Measurements from ENCODE around the gene KCNJ13.

KCNJ13 gene

GRCh38 chr2:232791518-232791917 is 15.2 kb upstream of the KCNJ13 start:
- H3K4me1 ChIP-seq (ENCODE audit: control insufficient read depth in 1 of 2, insufficient read depth in 2 of 2, low read length in 2 of 2): no peaks in the 10 kb centered on the region
- no peak overlapping the region for H2AK5ac ChIP-seq (ENCODE audit: low read length)
- H3K14ac ChIP-seq (ENCODE audit: low read length): no peak overlapping the region
- H3K4me3 ChIP-seq (ENCODE audit: low read depth, low read length): no peak overlapping the region
- H4K91ac ChIP-seq (ENCODE audit: low read depth, low read length): no peak overlapping the region
- H3K27ac ChIP-seq (ENCODE audit: low read depth, low read length): no peak overlapping the region
- no peaks in the 10 kb centered on the region for H3K27me3 ChIP-seq (ENCODE audit: insufficient read depth, low read length)
- H2BK120ac ChIP-seq (ENCODE audit: insufficient read depth, low read length, poor library complexity): no peak overlapping the region
- H3K4me2 ChIP-seq (ENCODE audit: low read length): no peak overlapping the region
- no peak overlapping the region for H3K4ac ChIP-seq (ENCODE audit: low read depth, low read length)
- no peak overlapping the region for H4K12ac ChIP-seq (ENCODE audit: low read depth, low read length)
- peaks cover 7 to 26% of the 10 kb centered on the region in 2 experiments for H3K36me3 ChIP-seq (ENCODE audit: control insufficient read depth in 1 of 2, insufficient read depth in 2 of 2, low read length in 2 of 2)
- H3K79me2 ChIP-seq (ENCODE audit: control insufficient read depth, insufficient read depth, low read length, poor library complexity): no peaks in the 10 kb centered on the region
- no peak overlapping the region for H3K18ac ChIP-seq (ENCODE audit: low read length)
- H3K23ac ChIP-seq (ENCODE audit: low read length): no peak overlapping the region
- no CpG with 5 or more reads among the region's 4 CpGs for WGBS (ENCODE audit: extremely low coverage, insufficient coverage, insufficient read length)
- H2BK5ac ChIP-seq (ENCODE audit: low read depth, low read length, poor library complexity): no peak overlapping the region
- DNase-seq: no peak
- H3K9me3 ChIP-seq (ENCODE audit: insufficient read depth, low read depth, low read length): no peaks in the 10 kb centered on the region
- no peak overlapping the region for H2AFZ ChIP-seq (ENCODE audit: insufficient read depth, low read length, poor library complexity)
- H2BK12ac ChIP-seq (ENCODE audit: low read length): no peak overlapping the region
- no peak overlapping the region for H4K8ac ChIP-seq (ENCODE audit: low read depth, low read length)
- H3K9ac ChIP-seq (ENCODE audit: low read length): no peak overlapping the region
- H3K79me1 ChIP-seq (ENCODE audit: low read length): no peaks in the 10 kb centered on the region

- Histone ChIP-seq H3K4me1 (ENCODE audit: control insufficient read depth in 1 of 2, insufficient read depth in 2 of 2, low read length in 2 of 2) (no peaks in the 10 kb centered on the region), H3K14ac (ENCODE audit: low read length) (no peak overlapping the region), H2BK12ac (ENCODE audit: low read length) (no peak overlapping the region), H2BK120ac (ENCODE audit: insufficient read depth, low read length, poor library complexity) (no peak overlapping the region), H3K27ac (ENCODE audit: low read depth, low read length) (no peak overlapping the region), H3K9me3 (ENCODE audit: insufficient read depth, low read depth, low read length) (no peaks in the 10 kb centered on the region), H3K18ac (ENCODE audit: low read length) (no peak overlapping the region), H3K9ac (ENCODE audit: low read length) (no peak overlapping the region), H2BK5ac (ENCODE audit: low read depth, low read length, poor library complexity) (no peak overlapping the region), H2AK5ac (ENCODE audit: low read length) (no peak overlapping the region), H3K4me3 (ENCODE audit: low read depth, low read length) (no peak overlapping the region), H3K79me2 (ENCODE audit: control insufficient read depth, insufficient read depth, low read length, poor library complexity) (no peaks in the 10 kb centered on the region), H3K27me3 (ENCODE audit: insufficient read depth, low read length) (no peaks in the 10 kb centered on the region), H3K4ac (ENCODE audit: low read depth, low read length) (no peak overlapping the region), H2AFZ (ENCODE audit: insufficient read depth, low read length, poor library complexity) (no peak overlapping the region), H3K23ac (ENCODE audit: low read length) (no peak overlapping the region), H3K79me1 (ENCODE audit: low read length) (no peaks in the 10 kb centered on the region), H4K8ac (ENCODE audit: low read depth, low read length) (no peak overlapping the region), H4K12ac (ENCODE audit: low read depth, low read length) (no peak overlapping the region), H3K4me2 (ENCODE audit: low read length) (no peak overlapping the region), H4K91ac (ENCODE audit: low read depth, low read length) (no peak overlapping the region), H3K36me3 (ENCODE audit: control insufficient read depth in 1 of 2, insufficient read depth in 2 of 2, low read length in 2 of 2) (peaks cover 7 to 22% of the 10 kb centered on the region in 2 experiments)
- no CpG with 5 or more reads among the region's 4 CpGs for WGBS (ENCODE audit: extremely low coverage, insufficient coverage, insufficient read length)
- DNase-seq: no peak
These were observed 12.7 kb upstream of the KCNJ13 start for GRCh38 chr2:232789082-232789481.

- Histone ChIP-seq H3K79me1 (ENCODE audit: low read length) (no peaks in the 10 kb centered on the region), H4K8ac (ENCODE audit: low read depth, low read length) (no peak overlapping the region), H2AFZ (ENCODE audit: insufficient read depth, low read length, poor library complexity) (no peak overlapping the region), H3K14ac (ENCODE audit: low read length) (no peak overlapping the region), H3K9ac (ENCODE audit: low read length) (no peak overlapping the region), H3K23ac (ENCODE audit: low read length) (no peak overlapping the region), H3K9me3 (ENCODE audit: insufficient read depth, low read depth, low read length) (no peaks in the 10 kb centered on the region), H2BK5ac (ENCODE audit: low read depth, low read length, poor library complexity) (no peak overlapping the region), H4K91ac (ENCODE audit: low read depth, low read length) (no peak overlapping the region), H3K27ac (ENCODE audit: low read depth, low read length) (no peak overlapping the region), H3K36me3 (ENCODE audit: control insufficient read depth in 1 of 2, insufficient read depth in 2 of 2, low read length in 2 of 2) (peaks cover 7 to 22% of the 10 kb centered on the region in 2 experiments), H2BK120ac (ENCODE audit: insufficient read depth, low read length, poor library complexity) (no peak overlapping the region), H3K4ac (ENCODE audit: low read depth, low read length) (no peak overlapping the region), H3K27me3 (ENCODE audit: insufficient read depth, low read length) (no peaks in the 10 kb centered on the region), H3K4me2 (ENCODE audit: low read length) (no peak overlapping the region), H3K4me3 (ENCODE audit: low read depth, low read length) (no peak overlapping the region), H2AK5ac (ENCODE audit: low read length) (no peak overlapping the region), H3K79me2 (ENCODE audit: control insufficient read depth, insufficient read depth, low read length, poor library complexity) (no peaks in the 10 kb centered on the region), H3K18ac (ENCODE audit: low read length) (no peak overlapping the region), H2BK12ac (ENCODE audit: low read length) (no peak overlapping the region), H4K12ac (ENCODE audit: low read depth, low read length) (no peak overlapping the region), H3K4me1 (ENCODE audit: control insufficient read depth in 1 of 2, insufficient read depth in 2 of 2, low read length in 2 of 2) (no peaks in the 10 kb centered on the region)
- no peak for DNase-seq
These were observed 11.4 kb upstream of the KCNJ13 start for GRCh38 chr2:232787806-232788205.

- Histone ChIP-seq H4K8ac (ENCODE audit: low read depth, low read length) (no peak overlapping the region), H2BK5ac (ENCODE audit: low read depth, low read length, poor library complexity) (no peak overlapping the region), H4K91ac (ENCODE audit: low read depth, low read length) (no peak overlapping the region), H2AK5ac (ENCODE audit: low read length) (no peak overlapping the region), H3K23ac (ENCODE audit: low read length) (no peak overlapping the region), H3K9ac (ENCODE audit: low read length) (no peak overlapping the region), H3K4me3 (ENCODE audit: low read depth, low read length) (no peak overlapping the region), H3K18ac (ENCODE audit: low read length) (no peak overlapping the region), H3K14ac (ENCODE audit: low read length) (no peak overlapping the region), H3K4me2 (ENCODE audit: low read length) (no peak overlapping the region), H2BK12ac (ENCODE audit: low read length) (no peak overlapping the region), H3K36me3 (ENCODE audit: control insufficient read depth in 1 of 2, insufficient read depth in 2 of 2, low read length in 2 of 2) (peaks cover 5 to 6% of the 10 kb centered on the region in 2 experiments), H2BK120ac (ENCODE audit: insufficient read depth, low read length, poor library complexity) (no peak overlapping the region), H3K27ac (ENCODE audit: low read depth, low read length) (no peak overlapping the region), H3K27me3 (ENCODE audit: insufficient read depth, low read length) (no peaks in the 10 kb centered on the region), H3K4me1 (ENCODE audit: control insufficient read depth in 1 of 2, insufficient read depth in 2 of 2, low read length in 2 of 2) (no peaks in the 10 kb centered on the region), H2AFZ (ENCODE audit: insufficient read depth, low read length, poor library complexity) (no peak overlapping the region), H3K4ac (ENCODE audit: low read depth, low read length) (no peak overlapping the region), H3K79me1 (ENCODE audit: low read length) (no peaks in the 10 kb centered on the region), H3K9me3 (ENCODE audit: insufficient read depth, low read depth, low read length) (no peaks in the 10 kb centered on the region), H3K79me2 (ENCODE audit: control insufficient read depth, insufficient read depth, low read length, poor library complexity) (no peaks in the 10 kb centered on the region), H4K12ac (ENCODE audit: low read depth, low read length) (no peak overlapping the region)
- DNase-seq: no peak
These were observed 6.9 kb upstream of the KCNJ13 start for GRCh38 chr2:232783278-232783677.

GRCh38 chr2:232781765-232782164 is 5.4 kb upstream of the KCNJ13 start:
- H3K14ac ChIP-seq (ENCODE audit: low read length): no peak overlapping the region
- H3K79me1 ChIP-seq (ENCODE audit: low read length): no peaks in the 10 kb centered on the region
- H3K4me1 ChIP-seq (ENCODE audit: control insufficient read depth in 1 of 2, insufficient read depth in 2 of 2, low read length in 2 of 2): peaks cover 0 to 2% of the 10 kb centered on the region in 2 experiments
- DNase-seq: peak in 1 of 2 donors; percentile 21
- no peak overlapping the region for H3K4me2 ChIP-seq (ENCODE audit: low read length)
- no peak overlapping the region for H2BK12ac ChIP-seq (ENCODE audit: low read length)
- H3K79me2 ChIP-seq (ENCODE audit: control insufficient read depth, insufficient read depth, low read length, poor library complexity): no peaks in the 10 kb centered on the region
- H3K18ac ChIP-seq (ENCODE audit: low read length): no peak overlapping the region
- no peak overlapping the region for H3K9ac ChIP-seq (ENCODE audit: low read length)
- H3K4me3 ChIP-seq (ENCODE audit: low read depth, low read length): no peak overlapping the region
- no peak overlapping the region for H3K23ac ChIP-seq (ENCODE audit: low read length)
- no peak overlapping the region for H4K91ac ChIP-seq (ENCODE audit: low read depth, low read length)
- no peak overlapping the region for H2BK5ac ChIP-seq (ENCODE audit: low read depth, low read length, poor library complexity)
- no peak overlapping the region for H2AFZ ChIP-seq (ENCODE audit: insufficient read depth, low read length, poor library complexity)
- no peaks in the 10 kb centered on the region for H3K9me3 ChIP-seq (ENCODE audit: insufficient read depth, low read depth, low read length)
- no peak overlapping the region for H2AK5ac ChIP-seq (ENCODE audit: low read length)
- H3K27me3 ChIP-seq (ENCODE audit: insufficient read depth, low read length): no peaks in the 10 kb centered on the region
- no peak overlapping the region for H2BK120ac ChIP-seq (ENCODE audit: insufficient read depth, low read length, poor library complexity)
- H3K4ac ChIP-seq (ENCODE audit: low read depth, low read length): no peak overlapping the region
- no peak overlapping the region for H3K27ac ChIP-seq (ENCODE audit: low read depth, low read length)
- no peak overlapping the region for H4K12ac ChIP-seq (ENCODE audit: low read depth, low read length)
- H3K36me3 ChIP-seq (ENCODE audit: control insufficient read depth in 1 of 2, insufficient read depth in 2 of 2, low read length in 2 of 2): peaks cover 4 to 5% of the 10 kb centered on the region in 2 experiments
- H4K8ac ChIP-seq (ENCODE audit: low read depth, low read length): no peak overlapping the region
